ENCODE measurements around the gene UPK1A. TPM values are rescaled to one million over a fixed set of nuclear protein-coding genes. Genes with fewer than 3 reads are reported as not detected.

UPK1A gene
- total and polyA plus RNA-seq, 9 of the 15 experiments (the other 6 are each of a cell fraction or from before 2014, with no cell fraction given) = 0.06 to 0.13 TPM; not detected in 7

GRCh38 chr19:35717665-35718344 lies 51.5 kb downstream of the UPK1A start, which contains the start of gene KMT2B (continued):
- no peak for TF ChIP-seq IRF1 (CRISPR knock-in tag; IDR thresholded peaks at IDR 0.05; ENCODE audit: borderline replicate concordance)
- no peak for TF ChIP-seq RBM34 (IDR thresholded peaks at IDR 0.05; ENCODE audit: borderline replicate concordance, insufficient read depth, low read length)
- TF ChIP-seq NFIX (CRISPR knock-in tag; IDR thresholded peaks at IDR 0.05; ENCODE audit: low read depth) = no peak
- peak; percentile 92 for TF ChIP-seq ELF1 (tag; IDR thresholded peaks at IDR 0.05)
- no peak for TF ChIP-seq NFYB (IDR thresholded peaks at IDR 0.05; ENCODE audit: extremely low read depth, insufficient read length)
- peak; percentile 61 for TF ChIP-seq CCNT2 (IDR thresholded peaks at IDR 0.05; ENCODE audit: borderline replicate concordance, extremely low read depth, insufficient read length, low read depth, low read length)
- TF ChIP-seq HDAC6 (IDR thresholded peaks at IDR 0.05; ENCODE audit: low read depth, low read length) = no peak
- TF ChIP-seq NR1H2 (CRISPR knock-in tag; IDR thresholded peaks at IDR 0.05) = no peak
- no peak for TF ChIP-seq MITF (IDR thresholded peaks at IDR 0.05)
- TF ChIP-seq ZNF175 (CRISPR knock-in tag; IDR thresholded peaks at IDR 0.05; ENCODE audit: low read depth) = no peak
- TF ChIP-seq NCOA4 (IDR thresholded peaks at IDR 0.05; ENCODE audit: partially characterized antibody) = no peak
- no peak for TF ChIP-seq FOXA1 (IDR thresholded peaks at IDR 0.05; ENCODE audit: borderline replicate concordance)
- no peak; a peak in 1 of 4 replicates for TF ChIP-seq MNT (conservative IDR thresholded peaks at IDR 0.05)
- no peak for TF ChIP-seq SIRT6 (IDR thresholded peaks at IDR 0.05; ENCODE audit: low read depth, low read length)
- no peak for TF ChIP-seq ZFX (CRISPR knock-in tag; IDR thresholded peaks at IDR 0.05)
- TF ChIP-seq ZBTB17 (CRISPR knock-in tag; IDR thresholded peaks at IDR 0.05) = no peak
- TF ChIP-seq SAFB (IDR thresholded peaks at IDR 0.05; ENCODE audit: borderline replicate concordance, low read depth, low read length) = no peak
- no peak for TF ChIP-seq SFPQ (IDR thresholded peaks at IDR 0.05; ENCODE audit: low read depth, low read length)
- no peak for TF ChIP-seq ELK1 (CRISPR knock-in tag; IDR thresholded peaks at IDR 0.05)
- TF ChIP-seq C11orf30 (IDR thresholded peaks at IDR 0.05; ENCODE audit: low read depth) = no peak
- TF ChIP-seq TAF1 (IDR thresholded peaks at IDR 0.05; ENCODE audit: control insufficient read depth, extremely low read depth, insufficient read depth, low read length, severe bottlenecking) = peak; percentile 51

Data from K562 (cell line).